Measurements from ENCODE around the gene DYNC2I2. TPM values are rescaled to one million over a fixed set of nuclear protein-coding genes. Genes with fewer than 3 reads are reported as not detected.
"Not testable (repeated sequence)": the region's sequence is repeated elsewhere in the genome, so short reads cannot be mapped to it uniquely, and the experiment has no call there.

Gene DYNC2I2
- total RNA-seq = 10 to 100 TPM; 27.4 to 37.4 (median 32.0) TPM

DNA sequence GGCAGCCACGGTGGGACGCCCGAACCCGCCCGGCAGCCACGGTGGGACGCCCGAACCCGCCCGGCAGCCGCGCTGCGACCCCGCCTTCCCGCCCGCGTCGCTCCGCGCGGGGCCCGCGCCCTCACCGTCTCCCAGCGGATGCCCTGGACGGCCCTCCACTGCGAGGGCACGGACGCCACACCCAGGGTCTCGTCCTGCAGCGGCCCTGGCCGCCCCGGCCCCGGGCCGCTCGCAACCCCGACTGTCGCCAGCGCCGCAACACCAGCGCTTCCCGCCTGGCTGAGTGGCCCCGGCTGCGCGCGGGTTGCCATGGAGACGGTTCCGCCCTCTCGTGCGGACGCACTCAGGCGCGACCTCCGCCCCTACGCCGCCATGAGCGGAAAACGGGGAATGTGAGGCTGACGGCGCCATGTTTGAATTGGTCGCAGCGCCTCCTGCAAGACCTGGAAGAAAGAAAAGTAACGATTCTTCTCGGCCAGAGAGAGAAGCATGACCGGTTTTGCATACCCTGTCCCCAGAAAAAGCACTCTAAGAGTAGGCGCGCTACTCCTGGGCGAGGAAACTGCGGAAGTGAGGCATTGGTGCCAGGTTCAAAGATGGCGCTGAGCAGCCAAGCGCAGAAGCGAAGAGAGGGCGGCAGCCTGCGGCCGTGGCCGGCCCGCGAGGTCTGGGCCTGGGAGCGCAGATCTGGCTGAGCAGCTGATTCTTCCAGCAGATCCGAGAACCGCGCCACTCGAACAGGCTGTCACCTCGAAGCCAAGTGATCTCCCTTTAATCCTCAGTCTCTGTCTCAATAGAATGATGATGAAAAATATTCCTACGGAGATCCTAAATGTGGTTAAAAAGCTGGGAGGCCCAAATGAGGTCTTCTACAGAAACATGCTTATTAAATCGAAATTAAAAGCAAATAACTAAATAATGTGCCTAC is at the start of gene DYNC2I2:
TSS of gene DYNC2I2 (minus strand) at position 432 of the 928 bp plus-strand sequence. CDS start at position 311, 121 bp downstream.
- Mint-ChIP-seq H3K36me3 (ENCODE audit: insufficient read depth) (no peaks in the 10 kb centered on the region), H3K4me3 (peak within 1 kb of the TSS; percentile 89), H3K27me3 (ENCODE audit: low read depth) (no peaks in the 10 kb centered on the region), H3K4me1 (ENCODE audit: low read depth) (peaks cover 6% of the 10 kb centered on the region), H3K9me3 (no peaks in the 10 kb centered on the region)
- DNase-seq (peak; percentile 97), ATAC-seq (peak; percentile 98 to 99)

DNA sequence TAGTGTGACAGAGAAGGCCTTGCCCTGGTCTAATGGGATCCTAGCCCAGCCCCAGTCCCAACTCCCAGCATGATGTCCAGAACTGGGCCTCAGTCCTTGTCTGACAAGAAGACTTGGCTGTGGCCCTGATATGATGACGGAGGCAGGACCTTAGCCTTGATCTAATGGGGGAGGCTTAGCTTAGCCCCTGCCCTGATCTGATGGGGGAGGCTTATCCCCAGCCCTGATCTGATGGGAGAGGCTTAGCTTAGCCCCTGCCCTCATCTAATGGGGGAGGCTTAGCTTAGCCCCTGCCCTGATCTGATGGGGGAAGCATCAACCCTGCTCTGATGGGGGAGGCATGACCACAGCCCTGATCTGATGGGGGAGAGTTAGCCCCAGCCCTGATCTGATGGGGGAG is 49.4 kb upstream of the DYNC2I2 start:
- no peak overlapping the region for H3K4me3 Mint-ChIP-seq
- no peaks in the 10 kb centered on the region for H3K9me3 Mint-ChIP-seq
- peaks cover 7% of the 10 kb centered on the region for H3K4me1 Mint-ChIP-seq (ENCODE audit: low read depth)
- ATAC-seq = no peak
- no peaks in the 10 kb centered on the region for H3K36me3 Mint-ChIP-seq (ENCODE audit: insufficient read depth)
- DNase-seq = no peak
- H3K27me3 Mint-ChIP-seq (ENCODE audit: low read depth) = no peaks in the 10 kb centered on the region

DNA sequence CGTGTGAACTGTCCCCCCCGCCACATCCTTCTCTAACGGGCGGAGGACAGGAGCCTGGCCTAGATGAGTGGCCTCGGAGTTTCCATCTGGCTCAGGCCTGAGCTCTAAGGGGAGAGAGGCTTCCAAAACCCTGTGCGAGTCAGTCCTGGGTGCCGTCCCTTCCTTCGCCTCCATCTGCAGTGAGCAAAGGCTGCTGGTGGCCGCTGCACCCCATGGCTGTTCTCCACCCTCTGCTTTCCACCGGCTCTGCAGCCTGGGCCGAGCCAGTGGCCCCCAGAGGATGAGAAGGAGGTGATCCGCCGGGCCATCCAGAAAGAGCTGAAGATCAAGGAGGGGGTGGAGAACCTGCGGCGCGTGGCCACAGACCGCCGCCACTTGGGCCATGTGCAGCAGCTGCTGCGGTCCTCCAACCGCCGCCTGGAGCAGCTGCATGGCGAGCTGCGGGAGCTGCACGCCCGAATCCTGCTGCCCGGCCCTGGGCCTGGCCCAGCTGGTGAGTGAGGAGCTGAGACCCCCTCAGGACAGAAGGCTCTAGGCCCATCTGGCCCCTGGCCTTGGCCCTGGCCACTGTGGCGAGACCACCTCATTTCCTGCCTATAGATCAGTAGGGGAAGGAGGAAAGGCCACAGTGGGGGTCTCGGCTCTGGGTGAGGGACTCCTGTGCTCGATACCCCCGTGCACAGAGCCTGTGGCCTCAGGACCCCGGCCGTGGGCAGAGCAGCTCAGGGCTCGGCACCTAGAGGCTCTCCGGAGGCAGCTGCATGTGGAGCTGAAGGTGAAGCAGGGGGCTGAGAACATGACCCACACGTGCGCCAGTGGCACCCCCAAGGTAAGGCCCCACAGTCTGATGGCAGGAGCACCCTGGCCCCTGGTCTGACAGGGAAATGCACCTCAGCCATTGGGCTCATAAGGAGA is 48.7 kb upstream of the DYNC2I2 start:
- DNase-seq (no peak), ATAC-seq (no peak)
- peaks cover 7% of the 10 kb centered on the region for H3K4me1 Mint-ChIP-seq (ENCODE audit: low read depth)
- no peak overlapping the region for H3K4me3 Mint-ChIP-seq
- H3K27me3 Mint-ChIP-seq (ENCODE audit: low read depth) = no peaks in the 10 kb centered on the region
- no peaks in the 10 kb centered on the region for H3K36me3 Mint-ChIP-seq (ENCODE audit: insufficient read depth)
- H3K9me3 Mint-ChIP-seq = no peaks in the 10 kb centered on the region

DNA sequence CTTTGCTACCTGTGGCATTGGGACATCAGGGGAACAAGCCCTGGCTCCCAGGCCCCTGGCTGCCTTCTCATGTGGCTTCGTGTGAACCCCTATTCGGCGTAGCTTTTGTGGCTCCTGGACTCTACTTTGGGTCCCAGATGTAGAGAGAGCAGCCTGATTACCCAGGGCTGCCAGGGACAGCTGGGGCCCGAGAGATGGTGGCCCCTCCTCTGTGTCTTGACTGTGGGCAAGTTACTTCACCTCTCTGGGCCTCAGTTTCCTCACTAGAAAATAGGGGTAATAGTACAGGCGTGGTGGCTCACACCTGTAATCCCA is 47.7 kb upstream of the DYNC2I2 start:
- Mint-ChIP-seq H3K36me3 (ENCODE audit: insufficient read depth) (no peaks in the 10 kb centered on the region), H3K4me3 (peak overlapping the region; percentile 16), H3K9me3 (no peaks in the 10 kb centered on the region), H3K4me1 (ENCODE audit: low read depth) (peaks cover 7% of the 10 kb centered on the region), H3K27me3 (ENCODE audit: low read depth) (no peaks in the 10 kb centered on the region)
- ATAC-seq (no peak), DNase-seq (no peak)

DNA sequence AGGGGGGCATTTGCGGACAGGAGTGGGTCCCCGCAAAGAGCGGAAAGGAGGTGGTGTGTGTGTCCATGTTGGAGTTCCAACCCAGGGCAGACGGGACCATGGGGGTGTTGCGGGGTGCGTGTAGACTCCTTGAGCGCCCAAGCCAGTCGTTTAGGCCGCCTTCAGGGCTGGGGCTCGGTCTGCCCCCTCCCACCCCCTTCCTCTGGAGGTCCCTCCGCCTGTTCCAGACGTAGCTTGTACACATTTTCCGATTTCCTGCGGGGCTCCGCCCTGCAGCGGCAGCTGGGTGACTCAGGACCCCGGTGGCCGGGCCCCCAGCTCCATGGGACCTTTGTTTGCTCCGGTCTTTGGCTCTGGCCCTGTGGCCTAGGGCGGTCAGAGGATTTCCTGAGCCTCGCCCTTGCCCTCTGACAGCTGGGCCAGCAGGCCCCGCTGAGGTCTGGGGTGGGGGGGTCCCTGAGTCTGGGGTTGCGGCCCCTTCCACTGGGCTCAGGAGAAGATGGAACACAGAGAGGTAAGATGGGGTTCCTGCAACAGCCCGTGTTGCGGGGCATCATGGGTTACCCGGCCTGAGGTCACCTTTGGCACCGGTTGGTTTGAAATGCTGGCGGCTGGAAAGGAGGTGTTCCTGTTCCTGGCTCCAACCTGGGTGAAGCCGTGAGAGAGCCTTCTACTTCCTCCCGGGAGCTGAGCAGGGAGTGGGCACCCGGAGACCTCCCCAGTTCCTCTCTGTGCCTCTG is 47.1 kb upstream of the DYNC2I2 start:
- H3K4me3 Mint-ChIP-seq = peak overlapping the region; percentile 74
- ATAC-seq (no peak), DNase-seq (no peak)
- H3K27me3 Mint-ChIP-seq (ENCODE audit: low read depth) = no peaks in the 10 kb centered on the region
- H3K4me1 Mint-ChIP-seq (ENCODE audit: low read depth) = peaks cover 7% of the 10 kb centered on the region
- no peaks in the 10 kb centered on the region for H3K36me3 Mint-ChIP-seq (ENCODE audit: insufficient read depth)
- no peaks in the 10 kb centered on the region for H3K9me3 Mint-ChIP-seq

DNA sequence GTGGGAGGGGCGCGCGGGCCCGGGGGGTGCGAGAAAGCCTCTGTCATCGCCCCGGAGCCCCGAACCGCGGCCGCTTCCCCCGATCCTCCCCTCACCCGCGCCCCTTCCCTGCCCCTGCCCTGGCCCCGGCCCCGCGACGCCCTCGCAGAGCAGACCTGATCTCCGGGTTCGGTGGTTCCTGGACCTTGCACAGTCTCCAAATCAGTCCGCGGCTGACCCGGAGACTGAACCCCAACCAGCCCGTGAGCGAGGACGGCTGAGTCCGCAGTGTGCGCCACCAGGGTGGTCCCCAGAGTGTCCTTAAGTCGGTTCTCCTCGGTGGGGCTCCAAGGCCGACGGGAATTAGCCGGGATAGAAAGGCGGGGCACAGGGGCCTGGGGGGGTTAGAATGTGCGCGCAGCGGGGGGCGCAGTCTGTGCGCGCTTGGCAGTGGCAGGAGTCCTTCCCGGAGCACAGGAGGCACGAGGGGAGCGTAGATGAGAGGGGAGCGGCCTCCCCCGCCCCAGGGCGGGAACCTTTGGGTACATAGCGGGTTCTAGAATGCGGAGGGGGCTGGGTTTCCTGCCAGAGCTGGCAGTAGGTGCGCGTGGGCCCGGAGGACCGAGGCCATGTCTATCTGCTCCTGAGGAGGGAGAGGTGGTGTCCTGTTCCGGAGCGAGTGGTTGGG is 46.4 kb upstream of the DYNC2I2 start:
- DNase-seq = no peak
- Mint-ChIP-seq H3K36me3 (ENCODE audit: insufficient read depth) (no peaks in the 10 kb centered on the region), H3K9me3 (no peaks in the 10 kb centered on the region), H3K4me1 (ENCODE audit: low read depth) (peaks cover 7% of the 10 kb centered on the region), H3K27me3 (ENCODE audit: low read depth) (no peaks in the 10 kb centered on the region), H3K4me3 (peak overlapping the region; percentile 74)
- ATAC-seq = peak; percentile 33 to 36

DNA sequence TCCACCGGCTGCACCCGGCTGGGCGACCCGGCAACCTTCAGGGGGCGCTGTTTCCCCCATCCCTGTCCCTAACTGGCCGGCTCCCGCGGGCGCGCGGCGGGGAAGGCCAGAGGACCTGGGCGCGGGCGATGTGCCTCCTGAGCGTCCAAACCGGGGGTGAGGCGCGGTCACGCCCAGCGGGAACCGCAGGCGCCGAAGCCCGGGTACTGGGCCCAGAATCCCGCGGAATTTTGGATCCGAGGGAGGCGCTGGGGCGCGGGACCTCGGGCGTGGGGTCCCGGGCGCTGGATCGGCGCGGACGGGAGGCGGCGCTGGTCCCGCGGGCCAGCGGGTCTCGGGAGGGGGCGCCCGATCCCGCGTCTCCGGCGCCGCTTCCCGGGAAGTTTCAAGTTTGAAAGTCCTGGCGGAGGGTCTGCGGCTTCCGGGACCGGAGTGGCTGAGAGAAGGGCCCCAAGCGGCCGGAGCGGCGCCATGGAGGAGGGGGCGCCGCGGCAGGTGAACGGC is 45.9 kb upstream of the DYNC2I2 start, which contains the start of gene PKN3:
TSS of gene PKN3 (plus strand) at position 59 of the 504 bp plus-strand sequence. CDS start at position 472, 413 bp downstream.
- no peaks in the 10 kb centered on the region for H3K27me3 Mint-ChIP-seq (ENCODE audit: low read depth)
- H3K4me1 Mint-ChIP-seq (ENCODE audit: low read depth) = peaks cover 7% of the 10 kb centered on the region
- H3K4me3 Mint-ChIP-seq = peak within 1 kb of the TSS; percentile 78
- peak; percentile 87 to 88 for ATAC-seq
- H3K36me3 Mint-ChIP-seq (ENCODE audit: insufficient read depth) = no peaks in the 10 kb centered on the region
- DNase-seq = peak; percentile 81
- no peaks in the 10 kb centered on the region for H3K9me3 Mint-ChIP-seq

DNA sequence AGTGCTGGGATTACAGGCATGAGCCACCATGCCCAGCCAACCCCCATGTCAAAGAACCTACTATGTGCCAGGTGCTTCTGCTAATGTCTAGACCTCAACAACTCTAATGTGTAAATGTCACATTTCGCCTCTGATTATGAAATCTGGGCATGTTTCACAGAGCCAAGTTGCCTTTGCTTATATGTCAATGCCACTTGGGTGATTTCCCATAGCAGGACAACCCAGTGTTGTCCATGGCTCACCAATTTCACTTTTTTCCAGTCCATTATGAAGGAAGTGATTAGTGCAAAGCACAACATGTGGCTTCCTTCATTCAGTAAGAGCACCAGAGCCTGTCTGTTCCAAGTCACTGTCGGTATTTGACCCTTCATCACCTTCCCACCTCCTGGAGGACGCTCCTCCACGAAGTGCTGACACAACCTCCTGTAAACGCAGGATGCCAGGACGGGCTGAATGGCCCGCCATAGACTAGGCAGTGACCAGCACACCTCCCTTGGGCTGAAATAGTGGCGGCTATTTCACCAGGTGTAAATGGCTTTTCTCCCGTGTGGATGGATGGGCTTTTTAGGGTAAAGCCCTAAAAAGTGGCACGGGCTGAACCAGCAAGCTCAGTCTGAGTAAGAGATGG is 44.7 kb upstream of the DYNC2I2 start:
- peaks cover 7% of the 10 kb centered on the region for H3K4me1 Mint-ChIP-seq (ENCODE audit: low read depth)
- no peak for DNase-seq
- peak overlapping the region; percentile 35 for H3K4me3 Mint-ChIP-seq
- peaks cover 7% of the 10 kb centered on the region for H3K36me3 Mint-ChIP-seq (ENCODE audit: insufficient read depth)
- ATAC-seq = no peak
- H3K27me3 Mint-ChIP-seq (ENCODE audit: low read depth) = no peaks in the 10 kb centered on the region
- no peaks in the 10 kb centered on the region for H3K9me3 Mint-ChIP-seq

DNA sequence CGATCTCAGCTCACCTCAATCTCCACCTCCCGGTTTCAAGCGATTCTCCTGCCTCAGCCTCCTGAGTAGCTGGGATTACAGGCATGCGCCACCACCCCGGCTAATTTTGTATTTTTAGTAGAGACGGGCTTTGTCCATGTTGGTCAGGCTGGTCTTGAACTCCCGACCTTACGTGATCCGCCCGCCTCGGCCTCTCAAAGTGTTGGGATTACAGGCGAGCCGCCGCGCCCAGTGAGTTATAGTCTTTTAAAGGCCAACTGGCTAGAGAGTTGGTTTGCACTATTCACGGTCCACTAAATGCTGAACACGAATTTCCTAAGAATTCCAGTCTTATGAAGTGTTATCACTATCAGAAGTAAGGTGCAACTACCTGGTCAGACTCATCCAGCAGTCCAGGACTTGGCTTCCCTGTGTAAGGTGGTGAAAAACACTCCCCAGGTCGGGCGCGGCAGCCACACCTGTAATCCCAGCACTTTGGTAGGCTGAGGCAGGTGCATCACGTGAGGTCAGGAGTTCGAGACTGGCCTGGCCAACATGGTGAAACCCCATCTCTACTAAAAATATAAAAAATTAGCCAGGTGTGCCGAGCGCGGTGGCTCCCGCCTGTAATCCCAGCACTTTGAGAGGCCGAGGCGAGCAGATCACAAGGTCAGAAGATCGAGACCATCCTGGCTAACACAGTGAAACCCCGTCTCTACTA is 42.6 kb upstream of the DYNC2I2 start:
- not testable (repeated sequence) for ATAC-seq; H3K27me3 Mint-ChIP-seq (ENCODE audit: low read depth); H3K9me3 Mint-ChIP-seq; H3K4me3 Mint-ChIP-seq; H3K4me1 Mint-ChIP-seq (ENCODE audit: low read depth); DNase-seq
- H3K36me3 Mint-ChIP-seq (ENCODE audit: insufficient read depth) = peaks cover 16% of the 10 kb centered on the region

DNA sequence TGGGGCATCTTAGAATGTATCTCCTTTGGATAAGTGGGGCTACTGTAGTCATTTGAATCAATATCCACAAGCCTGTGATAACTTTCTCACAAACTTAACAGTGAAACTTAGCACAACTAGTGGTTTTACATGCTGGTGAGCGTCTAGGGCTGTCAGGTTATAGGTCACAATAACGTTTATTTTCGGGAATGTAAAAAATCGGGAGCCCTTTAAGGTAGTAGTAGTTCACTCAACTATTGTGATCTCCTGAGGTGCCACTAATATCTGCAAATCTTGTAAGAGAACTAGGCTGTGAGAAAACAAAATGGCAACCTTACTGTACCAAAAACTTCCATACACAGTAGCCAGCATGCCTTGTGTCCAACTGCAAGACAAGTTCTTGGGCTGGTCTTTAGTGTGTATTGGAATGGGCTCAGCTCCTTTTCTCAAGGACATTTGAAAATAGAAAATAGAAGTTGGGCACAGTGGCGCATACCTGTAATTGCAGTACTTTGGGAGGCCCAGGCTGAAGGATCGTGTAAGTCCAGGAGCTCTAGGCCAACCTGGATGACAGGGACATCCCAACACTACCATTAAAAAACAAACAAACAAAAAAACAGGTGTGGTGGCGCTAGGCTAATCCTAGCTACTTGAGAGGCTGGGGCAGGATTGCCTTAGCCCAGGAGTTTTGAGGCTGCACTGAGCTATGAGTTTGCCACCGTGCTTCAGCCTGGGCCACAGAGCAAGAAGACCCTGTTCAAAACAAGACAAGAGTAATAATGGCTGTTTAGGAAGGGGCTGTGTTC is 40.5 kb upstream of the DYNC2I2 start:
- no peak for DNase-seq
- Mint-ChIP-seq H3K4me3 (no peak overlapping the region), H3K27me3 (ENCODE audit: low read depth) (no peaks in the 10 kb centered on the region), H3K9me3 (no peaks in the 10 kb centered on the region), H3K36me3 (ENCODE audit: insufficient read depth) (peaks cover 26% of the 10 kb centered on the region), H3K4me1 (ENCODE audit: low read depth) (peaks cover 16% of the 10 kb centered on the region)
- ATAC-seq = no peak

DNA sequence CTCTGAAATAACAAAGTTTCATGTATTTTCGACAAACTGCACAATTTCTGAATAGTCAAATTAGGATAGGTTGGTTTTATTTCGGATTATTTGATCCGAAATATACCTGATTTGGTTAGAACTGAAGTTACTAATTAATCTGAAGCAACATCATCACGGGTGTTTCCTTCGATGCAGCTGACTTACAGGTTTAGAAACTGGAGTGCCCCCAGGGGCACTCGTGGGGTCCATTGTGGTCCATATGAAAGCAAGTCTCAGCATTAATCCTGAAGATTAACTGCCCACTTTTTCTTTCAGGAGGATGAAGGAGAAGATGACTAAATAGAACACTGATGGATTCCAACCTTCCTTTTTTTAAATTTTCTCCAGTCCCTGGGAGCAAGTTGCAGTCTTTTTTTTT is 37.7 kb upstream of the DYNC2I2 start:
- ATAC-seq (no peak), DNase-seq (no peak)
- Mint-ChIP-seq H3K36me3 (ENCODE audit: insufficient read depth) (peaks cover 42% of the 10 kb centered on the region), H3K4me1 (ENCODE audit: low read depth) (peaks cover 20% of the 10 kb centered on the region), H3K27me3 (ENCODE audit: low read depth) (no peaks in the 10 kb centered on the region), H3K4me3 (no peak overlapping the region), H3K9me3 (no peaks in the 10 kb centered on the region)

DNA sequence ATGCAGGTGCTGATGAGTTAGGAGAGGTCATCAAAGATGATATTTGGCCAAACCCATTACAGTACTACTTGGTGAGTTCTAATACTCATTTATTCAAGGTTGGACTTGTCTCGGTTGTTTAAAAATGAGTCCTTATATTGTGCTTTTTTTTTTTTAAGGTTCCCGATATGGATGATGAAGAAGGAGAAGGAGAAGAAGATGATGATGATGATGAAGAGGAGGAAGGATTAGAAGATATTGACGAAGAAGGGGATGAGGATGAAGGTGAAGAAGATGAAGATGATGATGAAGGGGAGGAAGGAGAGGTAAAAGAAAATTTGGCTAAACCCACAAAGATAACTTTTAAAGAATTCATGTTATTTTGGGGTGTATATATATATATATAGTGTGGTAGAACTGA is 37.1 kb upstream of the DYNC2I2 start:
- Mint-ChIP-seq H3K4me1 (ENCODE audit: low read depth) (peaks cover 20% of the 10 kb centered on the region), H3K4me3 (peak overlapping the region; percentile 5), H3K36me3 (ENCODE audit: insufficient read depth) (peaks cover 42% of the 10 kb centered on the region)
- not testable (repeated sequence) for ATAC-seq; DNase-seq; H3K27me3 Mint-ChIP-seq (ENCODE audit: low read depth); H3K9me3 Mint-ChIP-seq
